MM.1S (cell line): ENCODE data around the gene ZBTB7C.

Experiments
- EZH2 ChIP-seq: fragments of 300-600 bp; sonication (generic); optimal IDR thresholded peaks from 2 replicates; pipeline ENCODE3; 2017; ENCODE audit warnings: low read depth, mild to moderate bottlenecking, antibody characterized with exemption, low read length, mixed read lengths
- EZH2phosphoT487 ChIP-seq: fragments of 300-600 bp; sonication (generic); IDR thresholded peaks from 2 replicates; pipeline ENCODE4 v1.6.1; 2018; ENCODE audit warnings: antibody characterized with exemption, low read length
- TF ChIP-seq, protein P1 (sequence below): fragments of 300-600 bp; sonication (generic); IDR thresholded peaks from 2 replicates; pipeline ENCODE4 v1.5.1; 2016; ENCODE audit warnings: antibody characterized with exemption, low read length, mixed read lengths

DNA sequence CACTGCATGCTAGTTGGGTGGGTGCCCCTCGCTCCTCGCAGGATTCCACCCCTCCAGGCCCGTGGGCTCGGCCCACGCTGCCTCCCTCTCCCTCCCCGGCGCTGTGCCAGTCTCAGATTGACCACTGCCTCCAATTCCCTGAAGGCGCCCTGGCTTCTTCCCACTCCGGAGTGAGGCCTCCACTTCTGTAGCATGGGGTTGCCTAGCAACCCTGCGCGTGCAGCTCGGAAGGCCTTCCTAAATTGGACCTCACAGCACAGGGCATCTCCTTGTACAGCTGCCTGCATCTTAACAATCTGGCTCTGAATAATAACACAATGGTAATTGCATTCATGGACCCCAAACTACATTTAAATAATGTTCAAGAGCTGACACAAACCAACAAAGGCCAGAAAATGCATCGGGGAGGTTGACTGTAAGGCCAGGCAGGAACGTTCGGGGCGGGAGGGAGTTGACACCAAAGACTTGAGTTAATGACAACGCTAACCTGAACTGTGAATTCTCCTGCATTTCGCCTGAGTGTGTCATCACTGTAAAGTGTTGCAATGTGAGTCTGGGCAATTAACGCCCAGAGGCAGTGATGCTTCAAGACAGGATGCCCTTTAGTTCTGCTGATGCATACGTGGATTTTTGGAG is 222.9 kb downstream of the ZBTB7C start:
- TF ChIP-seq, protein P1, sequence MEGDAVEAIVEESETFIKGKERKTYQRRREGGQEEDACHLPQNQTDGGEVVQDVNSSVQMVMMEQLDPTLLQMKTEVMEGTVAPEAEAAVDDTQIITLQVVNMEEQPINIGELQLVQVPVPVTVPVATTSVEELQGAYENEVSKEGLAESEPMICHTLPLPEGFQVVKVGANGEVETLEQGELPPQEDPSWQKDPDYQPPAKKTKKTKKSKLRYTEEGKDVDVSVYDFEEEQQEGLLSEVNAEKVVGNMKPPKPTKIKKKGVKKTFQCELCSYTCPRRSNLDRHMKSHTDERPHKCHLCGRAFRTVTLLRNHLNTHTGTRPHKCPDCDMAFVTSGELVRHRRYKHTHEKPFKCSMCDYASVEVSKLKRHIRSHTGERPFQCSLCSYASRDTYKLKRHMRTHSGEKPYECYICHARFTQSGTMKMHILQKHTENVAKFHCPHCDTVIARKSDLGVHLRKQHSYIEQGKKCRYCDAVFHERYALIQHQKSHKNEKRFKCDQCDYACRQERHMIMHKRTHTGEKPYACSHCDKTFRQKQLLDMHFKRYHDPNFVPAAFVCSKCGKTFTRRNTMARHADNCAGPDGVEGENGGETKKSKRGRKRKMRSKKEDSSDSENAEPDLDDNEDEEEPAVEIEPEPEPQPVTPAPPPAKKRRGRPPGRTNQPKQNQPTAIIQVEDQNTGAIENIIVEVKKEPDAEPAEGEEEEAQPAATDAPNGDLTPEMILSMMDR = no peak
- TF ChIP-seq EZH2 (no peak), EZH2phosphoT487 (no peak)
